Astrocyte (in vitro differentiated cells and primary cell): ENCODE measurements around the gene CCND2. TPM values are rescaled to one million over a fixed set of nuclear protein-coding genes. Genes with fewer than 3 reads are reported as not detected.

ENCODE experiments used
- DNase-seq: peaks from one replicate; pipeline ENCODE4 v3.0.0-alpha.2; 2010; ENCODE audit warnings: low read depth
- FAIRE-seq: peaks from 2 replicates; lab custom pipeline; 2011; peaks lifted over from hg19 to GRCh38; lab: Jason Lieb, UNC
- H2AFZ ChIP-seq: 2 replicates; pipeline ENCODE4 v1.6.0; 2012; ENCODE audit warnings: low read depth, low read length, inconsistent platforms
- H3K27ac ChIP-seq: 2 replicates; pipeline ENCODE4 v1.5.1; 2011; ENCODE audit warnings: low read depth, low read length, inconsistent platforms
- H3K27me3 ChIP-seq: 2 replicates; pipeline ENCODE4 v1.6.0; 2011; ENCODE audit warnings: low read length, inconsistent platforms; ENCODE audit not compliant: insufficient read depth
- H3K36me3 ChIP-seq: 2 replicates; pipeline ENCODE4 v1.5.1; 2011; ENCODE audit warnings: low read length, inconsistent platforms; ENCODE audit not compliant: insufficient read depth
- H3K4me1 ChIP-seq: 2 replicates; pipeline ENCODE4 v1.5.1; 2011; ENCODE audit warnings: low read length, inconsistent platforms; ENCODE audit not compliant: insufficient read depth
- H3K4me2 ChIP-seq: 2 replicates; pipeline ENCODE4 v1.6.0; 2012; ENCODE audit warnings: low read length, inconsistent platforms
- H3K4me3 ChIP-seq: 2 replicates; pipeline ENCODE4 v1.5.1; 2011; ENCODE audit warnings: low read depth, mild to moderate bottlenecking, low read length, inconsistent platforms; ENCODE audit not compliant: insufficient read depth
- H3K79me2 ChIP-seq: 2 replicates; pipeline ENCODE4 v1.6.0; 2012; ENCODE audit warnings: mild to moderate bottlenecking, low read length, inconsistent platforms; ENCODE audit not compliant: insufficient read depth
- H3K9ac ChIP-seq: 2 replicates; pipeline ENCODE4 v1.6.0; 2012; ENCODE audit warnings: mild to moderate bottlenecking, low read length, inconsistent platforms
- H3K9me3 ChIP-seq: 2 replicates; pipeline ENCODE4 v1.5.1; 2012; ENCODE audit warnings: low read depth, mild to moderate bottlenecking, low read length, inconsistent platforms; ENCODE audit not compliant: insufficient read depth
- H4K20me1 ChIP-seq: 2 replicates; pipeline ENCODE4 v1.6.0; 2012; ENCODE audit warnings: low read length, inconsistent platforms; ENCODE audit not compliant: insufficient read depth
- H3K27ac Mint-ChIP-seq: one replicate; pipeline ENCODE4 v1.8.0; 2021; ENCODE audit warnings: mild to moderate bottlenecking, mixed read lengths; ENCODE audit not compliant: unreplicated experiment
- H3K27me3 Mint-ChIP-seq: one replicate; pipeline ENCODE4 v1.8.0; 2021; ENCODE audit warnings: low read depth, mixed read lengths; ENCODE audit not compliant: unreplicated experiment
- H3K36me3 Mint-ChIP-seq: one replicate; pipeline ENCODE4 v1.8.0; 2021; ENCODE audit warnings: low read depth, mixed read lengths; ENCODE audit not compliant: unreplicated experiment
- H3K4me1 Mint-ChIP-seq: one replicate; pipeline ENCODE4 v1.8.0; 2021; ENCODE audit warnings: low read depth, mixed read lengths; ENCODE audit not compliant: unreplicated experiment
- H3K4me3 Mint-ChIP-seq: one replicate; pipeline ENCODE4 v1.8.0; 2021; ENCODE audit warnings: mild to moderate bottlenecking, moderate library complexity, mixed read lengths; ENCODE audit not compliant: unreplicated experiment
- H3K9me3 Mint-ChIP-seq: one replicate; pipeline ENCODE4 v1.8.0; 2021; ENCODE audit warnings: mild to moderate bottlenecking, mixed read lengths; ENCODE audit not compliant: unreplicated experiment
- CTCF ChIP-seq: IDR thresholded peaks from 2 replicates; pipeline ENCODE4 v1.5.1; 2011; ENCODE audit warnings: low read depth, mild to moderate bottlenecking, inconsistent platforms, low read length, moderate library complexity; ENCODE audit not compliant: insufficient read depth
- EZH2 ChIP-seq: IDR thresholded peaks from 2 replicates; pipeline ENCODE4 v1.6.1; 2012; ENCODE audit warnings: mild to moderate bottlenecking, low read length, inconsistent platforms; ENCODE audit not compliant: insufficient read depth
- total RNA-seq: library from RNA; stranded (reverse); gene quantifications from 2 replicates; pipeline ENCODE4 v1.2.1, GENCODE V29; 2021

CCND2 gene
- total RNA-seq, 1 donor from 2014 or later: 726 TPM

GRCh38 chr12:4268329-4269181, 5.0 kb upstream of the CCND2 start:
- DNase-seq (no peak), FAIRE-seq (no peak)
- Mint-ChIP-seq H3K9me3 (no peaks in the 10 kb centered on the region), H3K4me1 (peaks cover 19% of the 10 kb centered on the region), H3K36me3 (no peaks in the 10 kb centered on the region), H3K4me3 (peak overlapping the region; percentile 97), H3K27me3 (no peaks in the 10 kb centered on the region), H3K27ac (peak overlapping the region; percentile 98)
- H3K27me3 ChIP-seq: peaks cover 60% of the 10 kb centered on the region
- no peak overlapping the region for H3K27ac ChIP-seq
- H4K20me1 ChIP-seq: no peaks in the 10 kb centered on the region
- H2AFZ ChIP-seq: no peak overlapping the region
- TF ChIP-seq CTCF: no peak
- TF ChIP-seq EZH2: peak; percentile 73
- H3K36me3 ChIP-seq: no peaks in the 10 kb centered on the region
- H3K79me2 ChIP-seq: no peaks in the 10 kb centered on the region
- H3K9me3 ChIP-seq: peaks cover 4% of the 10 kb centered on the region
- peaks cover 14% of the 10 kb centered on the region for H3K4me1 ChIP-seq
- peak overlapping the region; percentile 45 for H3K4me3 ChIP-seq
- H3K9ac ChIP-seq: no peak overlapping the region
- peak overlapping the region; percentile 82 for H3K4me2 ChIP-seq

- Histone ChIP-seq H3K9me3 (peaks cover 4% of the 10 kb centered on the region), H3K36me3 (no peaks in the 10 kb centered on the region), H3K4me2 (peak overlapping the region; percentile 82), H3K9ac (peak overlapping the region; percentile 38), H3K27me3 (peaks cover 68% of the 10 kb centered on the region), H2AFZ (peak overlapping the region; percentile 66), H4K20me1 (no peaks in the 10 kb centered on the region), H3K4me1 (peaks cover 15% of the 10 kb centered on the region), H3K27ac (no peak overlapping the region), H3K4me3 (peak overlapping the region; percentile 51), H3K79me2 (no peaks in the 10 kb centered on the region)
- H3K9me3 Mint-ChIP-seq: no peaks in the 10 kb centered on the region
- H3K27me3 Mint-ChIP-seq: no peaks in the 10 kb centered on the region
- DNase-seq (peak; percentile 26), FAIRE-seq (no peak)
- peaks cover 19% of the 10 kb centered on the region for H3K4me1 Mint-ChIP-seq
- no peak for TF ChIP-seq CTCF
- peak; percentile 85 for TF ChIP-seq EZH2
- H3K27ac Mint-ChIP-seq: peak overlapping the region; percentile 81
- H3K36me3 Mint-ChIP-seq: no peaks in the 10 kb centered on the region
- peak overlapping the region; percentile 85 for H3K4me3 Mint-ChIP-seq
Measured at GRCh38 chr12:4269279-4269991, 4.1 kb upstream of the CCND2 start.
